ENCODE data around the gene CSNK2A1.

DNA sequence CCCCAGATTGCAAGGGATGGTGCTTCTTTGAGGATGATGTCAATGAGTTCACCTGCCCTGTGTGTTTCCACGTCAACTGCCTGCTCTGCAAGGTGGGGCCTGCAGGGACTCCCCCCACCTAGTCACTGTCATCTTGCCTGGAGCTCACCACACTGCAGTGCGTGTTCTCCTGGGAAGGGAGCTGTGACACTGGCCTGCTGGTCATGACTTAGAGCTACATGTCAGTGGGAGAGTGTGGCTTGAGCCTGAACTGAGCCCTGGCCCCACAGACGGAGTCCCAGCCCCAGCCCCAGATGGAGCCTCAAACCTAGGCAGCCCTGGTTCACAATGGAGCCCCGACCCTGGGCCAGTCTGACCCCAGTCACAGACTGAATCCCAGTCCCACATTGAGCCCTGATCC lies 116.2 kb downstream of the CSNK2A1 start:
- TF ChIP-seq, protein P1, sequence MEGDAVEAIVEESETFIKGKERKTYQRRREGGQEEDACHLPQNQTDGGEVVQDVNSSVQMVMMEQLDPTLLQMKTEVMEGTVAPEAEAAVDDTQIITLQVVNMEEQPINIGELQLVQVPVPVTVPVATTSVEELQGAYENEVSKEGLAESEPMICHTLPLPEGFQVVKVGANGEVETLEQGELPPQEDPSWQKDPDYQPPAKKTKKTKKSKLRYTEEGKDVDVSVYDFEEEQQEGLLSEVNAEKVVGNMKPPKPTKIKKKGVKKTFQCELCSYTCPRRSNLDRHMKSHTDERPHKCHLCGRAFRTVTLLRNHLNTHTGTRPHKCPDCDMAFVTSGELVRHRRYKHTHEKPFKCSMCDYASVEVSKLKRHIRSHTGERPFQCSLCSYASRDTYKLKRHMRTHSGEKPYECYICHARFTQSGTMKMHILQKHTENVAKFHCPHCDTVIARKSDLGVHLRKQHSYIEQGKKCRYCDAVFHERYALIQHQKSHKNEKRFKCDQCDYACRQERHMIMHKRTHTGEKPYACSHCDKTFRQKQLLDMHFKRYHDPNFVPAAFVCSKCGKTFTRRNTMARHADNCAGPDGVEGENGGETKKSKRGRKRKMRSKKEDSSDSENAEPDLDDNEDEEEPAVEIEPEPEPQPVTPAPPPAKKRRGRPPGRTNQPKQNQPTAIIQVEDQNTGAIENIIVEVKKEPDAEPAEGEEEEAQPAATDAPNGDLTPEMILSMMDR (IDR thresholded peaks at IDR 0.05) = no peak
- no peak for TF ChIP-seq POLR2A (IDR thresholded peaks at IDR 0.05)

All from body of pancreas (tissue), 4 donors.